ENCODE results near the gene GRB2. TPM values are rescaled to one million over a fixed set of nuclear protein-coding genes. Genes with fewer than 3 reads are reported as not detected.
"Not testable (repeated sequence)": the region's sequence is repeated elsewhere in the genome, so short reads cannot be mapped to it uniquely, and the experiment has no call there.

GRB2 gene
- total RNA-seq, 2 donors from 2014 or later: 88.3 to 95.7 TPM

- no peak overlapping the region for H3K27ac ChIP-seq
- intact Hi-C loops (cut with DNase I): no loop called here
- H3K4me1 ChIP-seq (replicated peaks): no peaks in the 10 kb centered on the region
- TF ChIP-seq POLR2AphosphoS5 (IDR thresholded peaks at IDR 0.05) (no peak), CTCF (IDR thresholded peaks at IDR 0.05) (no peak), POLR2A (IDR thresholded peaks at IDR 0.05) (no peak)
- H3K36me3 ChIP-seq: no peaks in the 10 kb centered on the region
- no peak for DNase-seq (ENCODE audit: low spot score)
- H3K9me3 ChIP-seq: no peaks in the 10 kb centered on the region
- H3K27me3 ChIP-seq (replicated peaks; ENCODE audit: insufficient read depth): no peaks in the 10 kb centered on the region
- WGBS: 85% methylated on average over 17 of the region's 17 CpGs
- no peak overlapping the region for H3K4me3 ChIP-seq
Observed at GRCh38 chr17:75301502-75302206, 103.8 kb downstream of the GRB2 start.

- WGBS: 79% methylated on average over 9 of the region's 9 CpGs
- no peak for TF ChIP-seq POLR2AphosphoS5 (IDR thresholded peaks at IDR 0.05)
- no peak for TF ChIP-seq CTCF (IDR thresholded peaks at IDR 0.05)
- TF ChIP-seq POLR2A (IDR thresholded peaks at IDR 0.05): no peak
Observed at GRCh38 chr17:75301049-75301448, 104.4 kb downstream of the GRB2 start.

GRCh38 chr17:75300280-75300679 is 105.2 kb downstream of the GRB2 start:
- 71% methylated on average over 7 of the region's 7 CpGs for WGBS
- intact Hi-C loops (cut with DNase I): no loop called here
- no peak for DNase-seq (ENCODE audit: low spot score)
- no peaks in the 10 kb centered on the region for H3K27me3 ChIP-seq (replicated peaks; ENCODE audit: insufficient read depth)
- no peak overlapping the region for H3K4me3 ChIP-seq
- H3K9me3 ChIP-seq: no peaks in the 10 kb centered on the region
- no peak overlapping the region for H3K27ac ChIP-seq
- TF ChIP-seq CTCF (IDR thresholded peaks at IDR 0.05) (no peak), POLR2AphosphoS5 (IDR thresholded peaks at IDR 0.05) (no peak), POLR2A (IDR thresholded peaks at IDR 0.05) (no peak)
- H3K36me3 ChIP-seq: no peaks in the 10 kb centered on the region
- no peaks in the 10 kb centered on the region for H3K4me1 ChIP-seq (replicated peaks)

More at GRCh38 chr17:75301049-75301448, 104.4 kb downstream of the GRB2 start:
- H3K4me1 ChIP-seq (replicated peaks): no peaks in the 10 kb centered on the region
- intact Hi-C loops (cut with DNase I): no loop called here
- H3K9me3 ChIP-seq: no peaks in the 10 kb centered on the region
- no peaks in the 10 kb centered on the region for H3K27me3 ChIP-seq (replicated peaks; ENCODE audit: insufficient read depth)
- H3K27ac ChIP-seq: no peak overlapping the region
- no peak for DNase-seq (ENCODE audit: low spot score)
- no peak overlapping the region for H3K4me3 ChIP-seq
- H3K36me3 ChIP-seq: no peaks in the 10 kb centered on the region

GRCh38 chr17:75295201-75296158 is 110.0 kb downstream of the GRB2 start:
- 83% methylated on average over 8 of the region's 8 CpGs for WGBS
- H3K4me1 ChIP-seq (replicated peaks): no peaks in the 10 kb centered on the region
- H3K27me3 ChIP-seq (replicated peaks; ENCODE audit: insufficient read depth): no peaks in the 10 kb centered on the region
- no peak overlapping the region for H3K27ac ChIP-seq
- intact Hi-C loops (cut with DNase I): no loop called here
- no peak for TF ChIP-seq CTCF (IDR thresholded peaks at IDR 0.05)
- no peak for TF ChIP-seq POLR2AphosphoS5 (IDR thresholded peaks at IDR 0.05)
- no peak for TF ChIP-seq POLR2A (IDR thresholded peaks at IDR 0.05)
- no peaks in the 10 kb centered on the region for H3K36me3 ChIP-seq
- no peak overlapping the region for H3K4me3 ChIP-seq
- no peak for DNase-seq (ENCODE audit: low spot score)
- H3K9me3 ChIP-seq: no peaks in the 10 kb centered on the region

GRCh38 chr17:75292810-75293448 is 112.5 kb downstream of the GRB2 start:
- H3K27ac ChIP-seq; H3K4me1 ChIP-seq (replicated peaks); DNase-seq (ENCODE audit: low spot score); H3K36me3 ChIP-seq; H3K27me3 ChIP-seq (replicated peaks; ENCODE audit: insufficient read depth); intact Hi-C loops (cut with DNase I); H3K9me3 ChIP-seq; H3K4me3 ChIP-seq: not testable (repeated sequence)
- 75% methylated on average over 16 of the region's 16 CpGs for WGBS

Measured in prostate gland (tissue), 2 donors.